H1 (cell line): Measurements from ENCODE around the gene CBX4. TPM values are rescaled to one million over a fixed set of nuclear protein-coding genes. Genes with fewer than 3 reads are reported as not detected.

Experiments used
- ATF2 ChIP-seq: IDR thresholded peaks from 2 replicates; pipeline ENCODE4 v1.6.1; 2012; ENCODE audit warnings: low read length, inconsistent platforms
- CBX5 ChIP-seq: fragments of 300-800, 300-1000 bp; sonication (generic); IDR thresholded peaks from 2 replicates; pipeline ENCODE4 v1.7.1; 2016; ENCODE audit warnings: antibody characterized with exemption, low read length, low read depth
- CTBP2 ChIP-seq: IDR thresholded peaks from 2 replicates; pipeline ENCODE4 v1.7.0; 2011; ENCODE audit warnings: borderline replicate concordance, mild to moderate bottlenecking, moderate library complexity, mixed read lengths, low read length; ENCODE audit not compliant: insufficient read depth, insufficient read length
- MAX ChIP-seq: IDR thresholded peaks from 2 replicates; pipeline ENCODE4 v1.6.1; 2012; ENCODE audit warnings: inconsistent platforms
- PHF8 ChIP-seq: fragments of 200-600 bp; sonication (generic); conservative IDR thresholded peaks from 2 replicates; pipeline ENCODE4 v1.7.1; 2012; ENCODE audit warnings: low read depth, mild to moderate bottlenecking, inconsistent platforms, low read length, moderate library complexity
- RBBP5 ChIP-seq: IDR thresholded peaks from 2 replicates; pipeline ENCODE4 v1.7.1; 2012; ENCODE audit warnings: low read depth, mild to moderate bottlenecking, inconsistent platforms, low read length, moderate library complexity, borderline replicate concordance
- SAP30 ChIP-seq: fragments of 300-600 bp; sonication (generic); IDR thresholded peaks from 2 replicates; pipeline ENCODE4 v1.7.1; 2012; ENCODE audit warnings: low read length, moderate library complexity, mild to moderate bottlenecking, inconsistent platforms; ENCODE audit not compliant: insufficient read depth, insufficient replicate concordance
- TAF1 ChIP-seq: IDR thresholded peaks from 2 replicates; pipeline ENCODE4 v1.6.1; 2011; ENCODE audit warnings: mild to moderate bottlenecking, low read depth, low read length
- polyA plus RNA-seq, 7 experiments: library from polyadenylated mRNA; depleted of rRNA in 3 of 7; stranded (reverse) in 5 of 7; unstranded in 2 of 7; fragments of >200 nt in 5 of 7; fragments of 200-250 nt in 2 of 7; gene quantifications; 1 replicate in 5 of 7; 2 replicates in 1 of 7; 4 replicates in 1 of 7; pipeline versions ENCODE4 v1.2.1 to v1.2.3, GENCODE V29; 2011 to 2013; ENCODE audit warnings: missing spikeins in 2 of 7, mixed read lengths in 2 of 7
- total RNA-seq: library from RNA; stranded (reverse); fragmentation: NEBNext Ultra II Directional; extraction: Animal tissue kit (Norgen Biotek cat#: 25700); gene quantifications from 2 replicates; pipeline ENCODE4 v1.2.1, GENCODE V29; 2021

Gene CBX4
- total and polyA plus RNA-seq, 2 of the 8 experiments (the other 6 are each of a cell fraction or from before 2014, with no cell fraction given) = 1.8 to 4.0 TPM

- TF ChIP-seq RBBP5 = no peak
- TF ChIP-seq MAX = peak; percentile 93
- no peak for TF ChIP-seq TAF1
- TF ChIP-seq CBX5 = no peak
- no peak for TF ChIP-seq CTBP2
- TF ChIP-seq ATF2 = no peak
- TF ChIP-seq PHF8 = no peak
- no peak for TF ChIP-seq SAP30
Measured at GRCh38 chr17:79802736-79803420, 36.4 kb downstream of the CBX4 start (continued).
